Measurements from ENCODE around the gene COL3A1. TPM values are rescaled to one million over a fixed set of nuclear protein-coding genes. Genes with fewer than 3 reads are reported as not detected.

COL3A1 gene
- total and polyA plus RNA-seq, 2 donors (not counting 3 experiments of a cell fraction or from before 2014, with no cell fraction given), result 2.3 to 8.7 TPM

DNA sequence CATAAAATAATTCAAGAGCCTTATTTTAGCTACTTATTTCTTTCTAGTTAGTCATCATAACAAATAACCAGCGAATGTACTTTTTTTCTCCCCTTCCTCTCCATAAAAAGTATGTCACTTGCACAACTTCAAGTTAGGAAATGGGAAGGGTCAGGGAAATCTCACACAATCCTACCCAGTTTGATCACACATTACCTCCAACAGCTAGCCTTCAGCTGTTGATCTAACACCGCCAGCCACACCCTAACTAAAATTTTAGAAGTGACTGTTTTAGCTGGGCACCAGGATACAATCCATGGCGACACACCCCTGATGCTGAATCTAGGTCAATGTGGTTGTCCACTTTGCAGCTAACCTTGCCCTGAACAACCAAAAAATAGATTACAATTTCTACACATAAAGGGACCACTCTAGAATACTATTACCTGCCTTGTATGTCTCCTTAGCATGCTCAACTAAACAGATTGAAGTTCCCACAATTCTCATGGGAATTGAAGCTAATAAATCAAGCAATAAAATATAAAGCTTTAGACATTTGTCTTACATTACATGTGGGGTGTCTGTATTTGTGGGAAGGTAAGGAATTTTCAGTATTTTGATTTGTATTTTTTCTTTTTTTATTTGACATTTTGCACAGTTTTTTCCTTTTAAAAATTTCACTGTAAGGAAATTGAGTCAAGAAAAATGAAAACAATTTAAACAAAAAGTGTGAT is 7.3 kb upstream of the COL3A1 start:
- H3K4me2 ChIP-seq (ENCODE audit: insufficient read depth, low read length), result no peak overlapping the region
- H3K4me3 ChIP-seq (replicated peaks in 1 of 3; ENCODE audit: insufficient read depth in 1 of 3, low read depth in 1 of 3, low read length in 3 of 3), result no peak overlapping the region
- no peak overlapping the region for H3K9ac ChIP-seq (replicated peaks; ENCODE audit: extremely low read depth, insufficient read depth, low read length)
- no peaks in the 10 kb centered on the region for H3K79me2 ChIP-seq (ENCODE audit: control insufficient read depth, insufficient read depth, low read length)
- ChIA-PET POLR2A (no interaction called here), CTCF (interaction anchor here (1.3 to 3.9 kb wide), 2 partner anchors 10 to 17 kb away, joined by 3 to 22 read pairs; no protein-coding TSS in a partner anchor)
- dilution Hi-C loops (cut with MboI; ENCODE audit: extremely low pct_ligation_motif_present, low sequenced_read_pairs), result no loop called here
- no peaks in the 10 kb centered on the region for H4K20me1 ChIP-seq (replicated peaks; ENCODE audit: control insufficient read depth, extremely low read depth, insufficient read depth, low read length)
- FAIRE-seq, result no peak
- BruUV-seq (replicated peaks), result no TSS peak
- H3K36me3 ChIP-seq (ENCODE audit: control insufficient read depth in 2 of 2, extremely low read depth in 1 of 2, insufficient read depth in 2 of 2, low read length in 2 of 2), result no peaks in the 10 kb centered on the region
- H3K27me3 ChIP-seq (ENCODE audit: control insufficient read depth in 2 of 2, insufficient read depth in 2 of 2, low read length in 2 of 2), result no peaks in the 10 kb centered on the region
- H3K27ac ChIP-seq (ENCODE audit: insufficient read depth, low read depth, low read length), result no peak overlapping the region
- no peak overlapping the region for H2AFZ ChIP-seq (ENCODE audit: low read depth, low read length)
- H3K9me3 ChIP-seq (replicated peaks; ENCODE audit: control insufficient read depth, insufficient read depth, low read length), result no peaks in the 10 kb centered on the region
- TF ChIP-seq, protein P1, sequence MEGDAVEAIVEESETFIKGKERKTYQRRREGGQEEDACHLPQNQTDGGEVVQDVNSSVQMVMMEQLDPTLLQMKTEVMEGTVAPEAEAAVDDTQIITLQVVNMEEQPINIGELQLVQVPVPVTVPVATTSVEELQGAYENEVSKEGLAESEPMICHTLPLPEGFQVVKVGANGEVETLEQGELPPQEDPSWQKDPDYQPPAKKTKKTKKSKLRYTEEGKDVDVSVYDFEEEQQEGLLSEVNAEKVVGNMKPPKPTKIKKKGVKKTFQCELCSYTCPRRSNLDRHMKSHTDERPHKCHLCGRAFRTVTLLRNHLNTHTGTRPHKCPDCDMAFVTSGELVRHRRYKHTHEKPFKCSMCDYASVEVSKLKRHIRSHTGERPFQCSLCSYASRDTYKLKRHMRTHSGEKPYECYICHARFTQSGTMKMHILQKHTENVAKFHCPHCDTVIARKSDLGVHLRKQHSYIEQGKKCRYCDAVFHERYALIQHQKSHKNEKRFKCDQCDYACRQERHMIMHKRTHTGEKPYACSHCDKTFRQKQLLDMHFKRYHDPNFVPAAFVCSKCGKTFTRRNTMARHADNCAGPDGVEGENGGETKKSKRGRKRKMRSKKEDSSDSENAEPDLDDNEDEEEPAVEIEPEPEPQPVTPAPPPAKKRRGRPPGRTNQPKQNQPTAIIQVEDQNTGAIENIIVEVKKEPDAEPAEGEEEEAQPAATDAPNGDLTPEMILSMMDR (IDR thresholded peaks at IDR 0.05; ENCODE audit: extremely low read depth in 1 of 2, insufficient read depth in 1 of 2, low read depth in 1 of 2, low read length in 2 of 2), result no peak
- no peak for TF ChIP-seq MYC (IDR thresholded peaks at IDR 0.05; ENCODE audit: low read depth, low read length)
- no peak for TF ChIP-seq EZH2 (IDR thresholded peaks at IDR 0.05; ENCODE audit: borderline replicate concordance, low read depth, low read length, severe bottlenecking)
- TF ChIP-seq, protein P2, sequence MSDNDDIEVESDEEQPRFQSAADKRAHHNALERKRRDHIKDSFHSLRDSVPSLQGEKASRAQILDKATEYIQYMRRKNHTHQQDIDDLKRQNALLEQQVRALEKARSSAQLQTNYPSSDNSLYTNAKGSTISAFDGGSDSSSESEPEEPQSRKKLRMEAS (IDR thresholded peaks at IDR 0.05; ENCODE audit: insufficient read depth, insufficient read length), result no peak
- no peak for TF ChIP-seq POLR2AphosphoS5 (IDR thresholded peaks at IDR 0.05; ENCODE audit: insufficient read depth, low read depth, low read length)
- TF ChIP-seq GATA2 (IDR thresholded peaks at IDR 0.05; ENCODE audit: insufficient read depth, insufficient read length, low read depth, low read length), result no peak
- TF ChIP-seq FOS (IDR thresholded peaks at IDR 0.05; ENCODE audit: borderline replicate concordance, insufficient read depth, low read length), result no peak
- no peak for TF ChIP-seq POLR2A (IDR thresholded peaks at IDR 0.05; ENCODE audit: low read depth, low read length)
- no peak for TF ChIP-seq JUN (IDR thresholded peaks at IDR 0.05; ENCODE audit: borderline replicate concordance, insufficient read depth, insufficient read length, low read depth)
- no peaks in the 10 kb centered on the region for H3K4me1 ChIP-seq (ENCODE audit: control insufficient read depth, extremely low read depth, insufficient read depth, low read length)
- no peaks in the 10 kb centered on the region for H3K9me1 ChIP-seq (replicated peaks; ENCODE audit: control insufficient read depth, extremely low read depth, insufficient read depth, low read length)
- no peak for DNase-seq (ENCODE audit: low read depth, low spot score)
- intact Hi-C loops (cut with micrococcal nuclease), result no loop called here

Data from endothelial cell of umbilical vein (primary cell).